ENCODE data around the gene BTRC.
"Not testable (repeated sequence)": the region's sequence is repeated elsewhere in the genome, so short reads cannot be mapped to it uniquely, and the experiment has no call there.

BTRC gene

GRCh38 chr10:101353692-101354327, at the start of gene BTRC:
TSS of gene BTRC (plus strand) at chr10:101354165. CDS start at chr10:101354181, 16 bp downstream.
- DNase-seq, result peak; percentile 72

- DNase-seq, result no peak
Observed at GRCh38 chr10:101304316-101304715, 49.6 kb upstream of the BTRC start.

- no peak for DNase-seq
Observed at GRCh38 chr10:101305320-101306241, 48.4 kb upstream of the BTRC start.

GRCh38 chr10:101308051-101308450, 45.9 kb upstream of the BTRC start:
- no peak for DNase-seq

GRCh38 chr10:101310529-101311184, 43.3 kb upstream of the BTRC start:
- no peak for DNase-seq

- no peak for DNase-seq
Observed at GRCh38 chr10:101311185-101312066, 42.5 kb upstream of the BTRC start.

- DNase-seq, result no peak
Observed at GRCh38 chr10:101319241-101319915, 34.6 kb upstream of the BTRC start.

- no peak for DNase-seq
Observed at GRCh38 chr10:101321073-101321472, 32.9 kb upstream of the BTRC start.

GRCh38 chr10:101322266-101323108, 31.5 kb upstream of the BTRC start:
- no peak for DNase-seq

GRCh38 chr10:101323495-101323894, 30.5 kb upstream of the BTRC start:
- no peak for DNase-seq

- not testable (repeated sequence) for DNase-seq
Observed at GRCh38 chr10:101327454-101327853, 26.5 kb upstream of the BTRC start.

- DNase-seq, result no peak
Observed at GRCh38 chr10:101329341-101330032, 24.5 kb upstream of the BTRC start.

GRCh38 chr10:101330231-101330630, 23.7 kb upstream of the BTRC start:
- no peak for DNase-seq

GRCh38 chr10:101330631-101331225, 23.2 kb upstream of the BTRC start:
- DNase-seq, result no peak

GRCh38 chr10:101331956-101332355, 22.0 kb upstream of the BTRC start:
- no peak for DNase-seq

- not testable (repeated sequence) for DNase-seq
Observed at GRCh38 chr10:101334259-101334658, 19.7 kb upstream of the BTRC start.

GRCh38 chr10:101336382-101336781, 17.6 kb upstream of the BTRC start:
- DNase-seq, result no peak

- no peak for DNase-seq
Observed at GRCh38 chr10:101337836-101338235, 16.1 kb upstream of the BTRC start.

GRCh38 chr10:101341438-101341837, 12.5 kb upstream of the BTRC start:
- no peak for DNase-seq

GRCh38 chr10:101346177-101346576, 7.8 kb upstream of the BTRC start:
- DNase-seq, result no peak
